CD4-positive, alpha-beta T cell treated with Interleukin-4 for 1 hour (primary cell): ENCODE data around the gene TWNK.

ENCODE experiments used
- DNase-seq, 2 donors: peaks; one replicate each; pipeline ENCODE4 v3.0.0-alpha.2; 2020 to 2022

Gene TWNK

DNA sequence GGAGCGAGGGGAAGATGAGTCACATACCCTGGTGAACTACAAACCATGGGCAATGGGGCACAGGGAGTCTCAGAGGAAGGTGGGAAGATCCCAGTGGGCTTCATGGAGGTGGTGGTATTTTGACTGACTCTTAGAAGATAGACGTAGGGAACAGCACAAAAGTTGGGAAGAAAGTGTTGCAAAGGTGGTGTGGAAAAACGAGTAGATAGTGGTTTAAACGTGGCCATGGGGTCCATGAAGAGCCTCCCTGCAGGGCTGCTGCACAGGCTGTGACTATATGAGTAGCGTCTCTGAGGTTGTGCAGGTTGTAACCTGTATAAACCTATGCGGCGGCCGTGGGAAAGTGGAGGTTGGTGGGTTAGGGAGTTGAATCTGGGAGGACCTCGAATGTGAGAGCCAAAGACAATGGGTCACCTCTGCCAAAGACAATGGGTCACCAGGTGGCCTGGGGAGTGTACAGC, 26.1 kb downstream of the TWNK start:
- DNase-seq: no peak

DNA sequence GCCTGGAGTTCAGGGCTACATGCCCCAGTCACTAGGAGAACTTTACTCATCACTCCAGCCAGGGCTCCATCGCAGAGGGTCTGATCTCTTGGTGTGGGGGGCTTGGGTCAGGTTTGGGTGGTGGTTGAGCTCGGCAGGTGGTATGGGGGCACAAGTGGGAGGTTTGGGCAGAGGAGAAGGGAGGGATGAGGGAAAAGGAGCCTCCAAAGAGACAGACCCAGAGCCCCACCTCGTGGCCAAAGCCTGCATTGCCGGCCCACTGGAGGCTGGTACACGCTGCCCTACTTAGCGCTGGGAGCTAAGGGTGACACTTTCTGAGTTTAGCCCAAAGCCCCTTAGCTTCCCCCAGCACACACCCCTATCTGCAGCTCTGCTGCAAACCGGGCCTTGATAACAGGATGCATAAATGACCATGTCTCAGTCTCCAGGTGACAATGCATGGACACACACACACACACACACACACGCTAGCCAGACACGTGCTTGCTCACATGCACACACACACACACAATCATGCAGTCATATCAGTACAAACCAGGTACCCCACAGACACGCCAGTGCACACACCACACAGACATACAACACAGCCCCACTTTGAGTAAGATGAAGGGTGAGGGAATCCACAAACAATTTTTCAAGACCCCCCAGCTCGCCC, 27.0 kb downstream of the TWNK start:
- DNase-seq: peak; percentile 73 to 77

DNA sequence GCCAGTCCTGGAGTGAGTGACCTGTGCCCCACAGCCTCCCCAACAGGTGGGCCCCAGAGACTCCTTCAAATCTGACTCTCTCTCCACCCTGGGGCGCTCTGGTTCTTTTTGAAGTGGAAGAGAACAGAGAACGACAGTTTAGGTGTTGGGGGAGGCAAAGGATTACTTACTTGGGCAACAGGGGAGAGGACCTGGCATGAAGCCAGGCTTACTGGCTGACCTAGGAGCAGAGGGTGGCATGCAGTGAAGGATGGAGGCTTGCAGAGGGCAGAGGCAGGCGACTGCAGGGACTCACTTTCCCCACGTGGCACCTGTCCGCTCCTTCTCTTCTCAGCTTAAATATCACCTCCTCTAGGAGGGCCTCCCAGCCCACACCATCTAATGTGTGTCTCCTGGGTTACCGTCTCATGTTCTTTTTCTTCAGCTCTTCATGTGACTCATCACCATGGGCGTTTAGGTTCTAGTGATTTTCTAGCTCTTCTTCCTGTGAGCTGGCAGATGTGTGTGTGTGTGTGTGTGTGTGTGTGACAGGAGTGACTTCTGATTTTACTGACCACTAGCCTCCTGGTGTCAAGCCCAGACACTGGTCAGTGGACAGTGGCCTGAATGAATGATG, 27.7 kb downstream of the TWNK start:
- DNase-seq: no peak

DNA sequence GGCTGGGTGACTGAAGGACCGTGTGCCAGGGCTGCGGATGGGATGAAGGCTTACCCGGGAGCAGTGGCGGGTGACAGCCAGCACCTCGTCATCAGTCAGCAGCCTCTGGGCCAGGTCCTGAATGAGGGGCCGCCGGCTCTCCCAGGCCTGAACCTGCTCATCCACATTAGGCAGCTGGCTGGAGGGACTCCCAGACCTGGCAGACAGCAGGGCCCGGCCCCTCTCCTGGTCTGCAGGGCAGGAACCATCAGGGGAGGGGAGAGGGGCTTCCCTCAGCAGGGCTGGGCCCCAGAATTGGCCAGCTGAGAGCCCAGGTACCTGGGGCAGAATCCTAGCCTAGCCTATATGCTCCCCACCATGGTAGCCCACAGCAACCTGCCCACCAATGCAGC, 28.2 kb downstream of the TWNK start:
- no peak for DNase-seq

DNA sequence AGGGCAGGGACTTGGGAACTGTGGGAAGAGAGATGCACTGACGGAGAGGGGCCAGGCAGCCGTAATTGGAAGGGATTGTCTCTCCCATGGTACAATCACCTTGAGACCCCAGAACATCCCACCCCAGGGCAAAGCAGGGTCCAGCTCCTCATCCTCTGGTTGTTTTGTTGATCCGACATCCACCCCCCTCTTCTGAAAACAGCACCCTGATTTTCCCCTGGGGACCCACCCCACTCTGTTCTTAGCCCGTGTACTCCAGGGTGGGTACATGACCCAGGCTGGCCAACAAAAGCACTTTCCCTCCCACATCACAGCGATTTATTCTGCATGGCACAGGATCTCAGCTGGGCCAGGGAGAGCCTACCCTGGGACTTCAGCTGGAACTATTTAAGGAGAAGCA, 29.5 kb downstream of the TWNK start:
- no peak for DNase-seq

DNA sequence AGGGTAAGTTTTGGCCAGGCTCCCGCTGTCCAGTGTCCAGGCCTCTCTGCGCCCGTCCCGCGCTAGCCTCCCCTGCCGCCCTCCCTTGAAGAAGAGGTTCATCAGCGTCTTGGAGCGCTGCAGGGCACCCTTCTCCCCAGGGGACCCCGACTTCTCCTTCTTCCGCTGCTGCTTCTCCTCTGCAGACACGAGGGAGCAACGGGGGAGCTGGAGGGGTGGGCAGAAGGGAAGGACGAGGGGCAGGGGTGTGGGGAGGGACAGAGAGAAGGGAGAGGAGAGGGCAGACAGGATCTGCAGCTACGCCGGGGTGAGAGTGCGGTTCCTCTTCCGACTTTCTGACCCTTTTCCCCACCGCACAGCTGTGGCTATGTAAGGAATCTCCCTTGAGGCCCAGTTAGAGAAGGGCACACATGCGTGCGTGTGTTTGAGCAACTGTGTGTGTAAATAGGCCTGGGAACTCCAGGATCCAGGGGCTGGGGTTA, 30.8 kb downstream of the TWNK start:
- DNase-seq: peak in 1 of 2 donors; percentile 39

DNA sequence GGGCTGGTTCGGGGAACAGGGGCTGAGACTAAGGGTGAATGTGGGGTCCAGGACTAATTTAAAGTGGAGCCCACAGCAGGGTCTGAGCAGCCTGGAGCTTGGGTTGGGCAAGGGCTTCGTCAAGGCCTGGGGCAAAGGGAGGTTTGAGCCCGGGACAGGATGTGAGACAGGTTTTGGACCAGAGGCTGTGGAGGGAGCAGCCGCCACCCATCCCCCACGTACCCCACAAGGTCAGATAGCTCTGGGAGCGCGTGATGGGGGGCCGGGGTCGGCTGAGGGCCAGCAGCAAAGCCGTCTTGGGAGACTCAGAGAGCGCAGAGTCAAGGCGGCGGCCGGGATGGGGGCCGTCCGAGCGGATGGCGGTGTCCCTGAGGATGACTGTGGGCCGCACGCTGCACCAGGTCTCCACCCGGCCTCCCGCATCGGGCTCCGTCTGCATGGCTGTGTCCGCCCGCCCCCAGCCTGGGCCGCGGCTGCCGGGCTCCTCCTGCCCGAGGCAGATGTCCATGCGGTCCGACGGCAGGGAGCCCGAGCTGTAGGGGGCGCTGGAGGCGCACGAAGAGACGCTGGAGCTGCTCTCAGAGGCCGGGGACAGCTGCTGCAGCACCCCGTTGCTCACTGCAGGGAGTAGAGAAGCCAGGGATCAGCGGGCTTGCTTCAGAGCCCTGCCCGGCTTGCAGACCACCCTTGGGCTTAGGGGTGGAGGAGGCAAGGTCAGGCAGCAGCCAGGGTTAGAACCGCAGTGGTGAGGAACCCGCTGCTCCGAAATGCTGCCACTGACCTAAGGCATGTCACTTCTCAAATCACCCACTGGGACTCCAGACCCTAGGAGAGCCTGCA, 31.5 kb downstream of the TWNK start:
- DNase-seq: peak; percentile 69

DNA sequence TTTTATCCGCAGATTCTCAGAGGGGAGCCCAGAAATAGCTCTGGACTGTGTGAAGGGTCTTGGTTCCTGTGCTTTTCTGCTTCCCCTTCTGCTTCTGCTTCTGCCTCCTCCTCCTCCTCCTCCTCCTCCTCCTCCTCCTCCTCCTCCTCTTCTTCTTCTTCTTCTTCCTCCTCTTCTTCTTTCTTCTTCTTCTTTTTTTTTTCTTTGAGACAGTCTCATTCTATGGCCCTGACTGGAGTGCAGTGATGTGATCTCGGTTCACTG, 32.0 kb downstream of the TWNK start:
- DNase-seq: no peak

DNA sequence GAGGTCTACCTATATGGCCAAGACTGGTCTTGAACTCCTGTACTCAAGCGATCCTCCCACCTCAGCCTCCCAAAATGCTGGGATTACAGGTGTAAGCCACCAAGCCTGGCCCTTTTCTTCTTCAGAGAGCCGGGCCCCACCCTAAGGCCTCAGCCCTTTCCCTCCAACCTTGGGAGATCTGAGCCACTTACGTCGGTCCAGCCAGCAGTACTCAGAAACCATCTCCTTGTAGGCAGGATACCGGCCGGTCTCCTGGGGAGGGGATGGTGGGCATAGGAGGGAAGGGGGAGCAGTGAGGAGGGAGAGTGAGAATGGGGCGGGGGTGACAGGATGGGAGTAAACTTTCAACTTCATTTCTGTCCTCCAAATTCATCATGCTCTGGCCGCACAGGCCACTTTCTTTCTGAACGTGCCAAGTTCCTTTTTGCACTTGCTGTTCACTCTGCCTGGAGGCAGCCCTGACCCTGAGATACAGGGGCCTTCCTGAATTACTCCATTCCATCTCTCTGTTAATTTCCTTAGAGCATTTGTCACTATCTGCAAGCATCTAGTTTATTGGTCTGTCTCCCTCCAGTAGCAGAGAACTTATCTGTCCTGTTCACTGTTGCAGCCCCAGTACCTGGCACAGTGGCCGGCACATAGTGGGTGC, 33.2 kb downstream of the TWNK start:
- no peak for DNase-seq

DNA sequence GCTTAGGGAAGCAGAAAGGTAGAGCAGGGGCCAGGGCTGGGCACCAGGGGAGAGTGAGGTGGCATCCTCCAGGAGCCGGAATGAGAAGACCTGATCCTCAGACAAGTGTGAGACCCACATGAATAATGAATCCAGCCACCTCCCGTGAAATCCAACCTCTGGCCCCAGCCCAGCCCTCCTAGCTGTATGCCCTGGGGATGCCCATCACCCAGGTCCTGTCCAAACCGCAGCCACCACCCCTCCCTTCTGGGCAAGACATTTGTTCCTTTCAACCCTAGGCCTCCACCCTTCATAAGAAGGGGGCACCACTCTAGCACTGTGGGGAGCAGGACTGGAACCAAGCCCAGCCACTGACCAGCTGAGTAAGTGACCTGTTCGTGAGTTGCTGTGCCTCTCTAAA, 33.9 kb downstream of the TWNK start:
- DNase-seq: no peak

DNA sequence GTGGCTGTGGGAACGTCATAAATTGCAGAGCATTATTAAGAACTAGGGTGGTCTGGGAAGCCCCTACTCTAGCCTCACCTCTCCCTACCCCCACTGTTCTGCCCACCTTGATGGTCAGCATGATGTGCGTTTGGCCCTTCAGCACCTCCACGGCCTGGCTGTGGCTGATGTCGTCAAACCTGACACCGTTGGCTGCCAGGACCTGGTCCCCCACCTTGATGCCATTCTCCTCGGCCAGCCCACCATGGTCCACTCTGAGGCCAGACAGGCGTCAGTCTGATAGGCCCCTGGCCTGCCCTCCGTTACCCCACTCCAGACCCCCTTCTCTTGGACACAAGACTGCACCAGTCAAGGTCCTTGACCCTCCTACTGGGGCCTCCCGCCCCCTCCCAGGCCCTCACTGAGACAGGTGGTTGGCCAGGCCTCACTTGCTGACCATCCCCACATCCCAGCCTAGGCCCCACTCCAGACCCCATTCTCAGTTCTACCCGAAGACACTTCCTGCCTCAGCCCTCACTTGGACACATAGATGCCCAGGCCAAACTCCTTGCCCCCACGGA, 34.4 kb downstream of the TWNK start:
- DNase-seq: no peak

DNA sequence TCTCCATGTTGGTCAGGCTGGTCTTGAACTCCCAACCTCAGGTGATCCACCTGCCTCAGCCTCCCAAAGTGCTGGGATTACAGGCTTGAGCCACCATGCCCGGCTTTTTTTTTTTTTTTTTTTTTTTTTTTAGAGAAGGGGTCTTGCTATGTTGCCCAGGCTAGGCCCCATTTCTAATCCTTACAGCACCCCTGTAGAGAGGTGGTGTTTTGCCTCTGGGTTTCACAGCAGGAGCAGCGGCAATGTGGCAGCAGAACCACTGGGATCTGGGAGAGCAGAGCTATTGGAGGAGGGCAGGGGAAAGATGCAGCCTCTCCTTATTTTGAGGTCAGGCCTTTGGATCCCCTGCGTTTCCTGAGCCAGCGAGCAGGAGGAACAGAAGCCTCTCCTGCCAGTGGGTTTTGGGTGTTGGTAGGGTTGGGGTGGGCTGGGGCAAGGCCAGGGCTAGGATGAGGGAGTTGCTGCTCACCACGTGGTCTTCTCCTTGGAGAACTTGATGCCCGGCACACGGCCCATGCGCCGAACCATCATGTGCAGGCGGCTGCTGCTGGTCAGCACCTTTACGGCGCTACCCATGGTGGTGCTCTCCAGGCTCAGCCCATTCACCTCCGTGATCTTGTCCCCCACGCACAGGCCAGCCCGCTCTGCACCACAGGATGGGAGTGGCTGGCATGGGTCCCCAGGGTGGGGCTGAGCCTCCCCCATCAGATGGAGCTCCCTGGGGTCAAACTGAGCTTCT, 35.8 kb downstream of the TWNK start:
- no peak for DNase-seq

DNA sequence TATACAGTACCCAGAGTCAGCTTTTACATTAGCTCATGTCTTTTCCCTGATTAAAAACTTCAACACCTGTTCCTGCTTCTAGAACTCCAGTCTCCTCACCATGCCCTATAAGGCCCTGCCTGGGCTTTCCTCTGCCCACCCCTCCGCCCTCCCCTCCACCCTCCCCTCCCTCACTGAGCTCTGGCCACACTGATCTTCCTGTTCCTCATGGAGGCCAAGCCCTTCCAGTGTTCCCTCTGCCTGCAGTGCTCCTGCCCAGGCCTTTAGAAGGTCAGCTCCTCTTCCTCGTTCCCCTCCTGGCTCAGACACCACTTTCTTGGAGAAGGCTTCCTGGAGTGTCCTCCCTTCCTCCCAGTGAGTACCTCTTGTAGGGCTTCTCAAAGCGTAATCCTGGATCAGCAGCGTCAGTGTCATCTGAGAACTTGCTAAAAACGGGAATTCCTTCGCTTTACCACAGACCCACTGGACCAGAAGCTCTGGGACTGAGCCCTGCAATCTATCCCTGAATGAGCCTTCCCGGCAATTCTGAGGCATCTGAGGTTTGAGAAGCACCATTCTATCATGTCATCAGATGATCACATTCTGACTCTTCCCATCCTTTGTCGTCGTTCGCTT, 39.9 kb downstream of the TWNK start:
- DNase-seq: no peak

DNA sequence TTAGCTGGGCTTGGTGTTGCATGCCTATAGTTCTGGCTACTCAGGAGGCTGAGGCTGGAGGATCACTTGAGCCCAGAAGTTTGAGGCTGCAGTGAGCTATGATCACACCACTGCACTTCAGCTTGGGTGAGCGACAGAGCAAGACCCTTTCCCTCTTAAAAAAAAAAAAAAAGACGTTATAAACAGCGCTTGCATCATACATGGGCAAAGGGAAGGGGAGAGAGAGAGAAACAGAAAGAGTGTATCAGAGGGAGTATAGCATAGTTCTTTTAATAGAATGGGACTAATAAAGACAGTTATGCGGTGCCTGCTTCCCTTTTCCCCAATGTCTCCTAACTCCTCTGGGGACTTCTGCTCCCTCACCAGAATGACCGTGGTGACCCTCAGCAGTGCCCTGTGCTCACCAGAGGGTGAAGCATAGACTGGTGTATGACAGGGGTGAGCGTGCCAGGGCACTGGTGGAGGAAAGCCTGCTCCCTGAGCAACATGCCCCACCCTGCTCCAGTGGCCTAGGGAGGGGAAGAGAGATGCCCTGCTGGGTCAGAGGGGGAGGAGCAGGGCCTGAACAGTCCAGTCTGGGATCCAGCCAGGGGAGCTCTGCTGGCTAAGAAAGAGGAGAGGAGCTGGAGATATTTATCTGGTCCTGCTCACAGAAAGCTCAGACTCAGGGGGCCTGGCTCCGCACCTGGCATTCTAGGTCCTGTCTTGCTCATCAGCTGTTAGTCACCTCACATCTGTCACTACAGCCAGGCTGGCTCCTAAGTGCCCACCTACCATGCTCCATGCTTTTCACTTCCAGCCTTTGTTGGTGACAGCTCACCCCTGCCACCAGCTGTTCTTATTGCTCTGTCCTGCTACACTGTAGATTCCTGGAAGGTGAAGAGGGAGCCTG, 41.3 kb downstream of the TWNK start:
- no peak for DNase-seq

DNA sequence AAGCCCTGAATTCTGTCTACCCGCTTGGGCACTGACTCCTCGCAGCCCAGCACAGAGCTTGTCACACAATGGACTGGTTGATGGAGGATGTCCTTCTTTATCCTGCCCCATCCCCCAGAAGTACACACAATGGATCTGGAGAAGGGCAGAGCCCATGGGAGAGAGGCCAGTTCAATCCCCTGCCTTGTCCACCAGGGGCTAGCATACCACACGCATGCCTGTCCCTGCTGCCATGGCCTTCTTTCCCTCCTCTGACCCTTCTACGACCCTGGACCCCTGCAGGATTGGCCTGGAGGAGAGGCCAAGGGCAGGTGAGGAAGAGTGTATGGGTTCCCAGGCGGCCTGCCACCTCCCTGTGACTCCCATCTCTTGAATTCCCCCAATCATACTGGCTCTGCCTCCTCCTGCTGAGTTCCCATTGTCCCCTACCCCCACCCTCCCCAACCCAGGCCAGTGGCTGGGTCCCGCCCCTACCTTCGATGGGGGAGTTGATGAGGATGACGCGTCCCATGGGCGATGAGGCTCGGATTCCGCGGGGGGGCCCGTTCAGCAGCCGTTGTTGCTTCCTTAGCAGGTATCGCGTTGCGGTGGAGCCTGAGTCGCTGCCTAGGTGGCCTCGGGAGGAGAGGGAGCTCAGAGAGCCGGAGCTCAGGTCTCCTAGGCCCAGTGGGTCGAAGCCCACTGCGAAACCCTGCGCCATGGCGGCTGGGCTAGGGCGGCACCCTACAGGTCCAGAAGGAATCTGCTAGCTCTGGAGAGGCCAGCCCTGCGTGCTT, 42.4 kb downstream of the TWNK start:
- no peak for DNase-seq

DNA sequence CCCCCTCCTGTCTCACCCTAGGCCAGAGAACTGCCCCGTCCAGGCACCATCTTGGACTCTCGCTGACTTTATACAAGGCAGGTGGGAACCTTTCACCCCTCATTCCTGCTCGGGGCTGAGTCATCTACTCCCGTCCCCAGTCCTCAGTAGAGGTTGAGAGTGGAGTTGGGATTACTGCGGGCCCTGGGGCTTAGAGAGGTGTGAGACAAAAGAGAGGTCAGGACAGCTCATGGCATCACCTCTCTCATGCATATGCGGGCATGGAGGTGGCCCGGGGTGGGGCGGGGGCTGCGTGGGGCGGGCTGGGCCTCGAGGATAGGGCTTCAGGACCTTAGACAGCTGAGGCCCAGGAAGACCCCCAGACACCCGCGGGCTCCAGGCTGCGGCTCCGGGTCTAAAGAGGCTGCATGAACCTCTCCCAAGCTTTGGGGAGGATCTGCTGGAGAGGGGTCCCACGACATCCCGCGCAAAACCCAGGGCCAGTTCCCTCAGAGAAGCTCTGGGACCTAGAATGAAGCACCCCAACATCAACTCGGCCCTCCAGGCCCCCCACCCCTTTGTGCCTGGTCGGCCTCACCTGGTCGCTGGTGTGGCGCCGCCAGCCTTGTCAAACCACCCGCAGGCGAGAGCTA, 43.3 kb downstream of the TWNK start:
- DNase-seq: no peak

DNA sequence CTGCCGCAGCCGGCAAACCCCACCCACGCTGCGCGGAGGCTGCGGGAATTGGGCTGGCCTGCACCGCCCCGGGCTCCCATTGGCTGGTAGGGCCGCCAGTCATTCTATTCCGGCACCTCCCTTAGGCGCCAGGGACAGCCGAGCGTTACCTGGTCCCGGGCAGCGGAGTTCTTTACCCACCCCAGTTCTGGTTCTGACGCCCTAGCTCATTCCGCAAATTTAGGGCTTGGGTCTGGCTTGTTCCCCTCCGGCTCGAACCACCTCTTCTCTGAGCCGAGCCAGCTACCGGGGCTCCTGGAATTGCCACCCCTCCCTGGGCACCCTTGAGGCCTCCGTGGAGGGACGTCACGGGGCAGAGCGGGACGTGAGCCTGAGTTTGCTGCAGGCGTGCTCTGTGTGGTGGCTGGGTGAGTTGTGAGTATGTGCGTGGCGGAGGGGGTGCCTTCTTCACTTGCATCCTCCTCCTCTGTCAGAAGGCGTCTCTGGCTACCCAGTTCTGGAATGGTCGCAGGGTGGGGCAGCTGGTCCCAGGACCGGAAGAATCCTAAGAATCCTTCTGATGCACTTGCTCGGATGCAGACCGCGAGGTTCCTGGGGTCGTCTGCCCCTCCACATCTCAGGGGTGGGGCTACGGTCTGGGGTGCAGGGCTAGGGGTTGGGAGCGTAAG, 43.9 kb downstream of the TWNK start, which contains the start of the genes PDZD7 and SFXN3:
Gene PDZD7 (minus strand): TSS at position 2 of the 668 bp plus-strand sequence. CDS start 910 bp downstream, outside the sequence.
Gene SFXN3 (plus strand): TSS at position 107 of the 668 bp plus-strand sequence. CDS start 3,461 bp downstream, outside the sequence.
- peak; percentile 94 to 95 for DNase-seq

DNA sequence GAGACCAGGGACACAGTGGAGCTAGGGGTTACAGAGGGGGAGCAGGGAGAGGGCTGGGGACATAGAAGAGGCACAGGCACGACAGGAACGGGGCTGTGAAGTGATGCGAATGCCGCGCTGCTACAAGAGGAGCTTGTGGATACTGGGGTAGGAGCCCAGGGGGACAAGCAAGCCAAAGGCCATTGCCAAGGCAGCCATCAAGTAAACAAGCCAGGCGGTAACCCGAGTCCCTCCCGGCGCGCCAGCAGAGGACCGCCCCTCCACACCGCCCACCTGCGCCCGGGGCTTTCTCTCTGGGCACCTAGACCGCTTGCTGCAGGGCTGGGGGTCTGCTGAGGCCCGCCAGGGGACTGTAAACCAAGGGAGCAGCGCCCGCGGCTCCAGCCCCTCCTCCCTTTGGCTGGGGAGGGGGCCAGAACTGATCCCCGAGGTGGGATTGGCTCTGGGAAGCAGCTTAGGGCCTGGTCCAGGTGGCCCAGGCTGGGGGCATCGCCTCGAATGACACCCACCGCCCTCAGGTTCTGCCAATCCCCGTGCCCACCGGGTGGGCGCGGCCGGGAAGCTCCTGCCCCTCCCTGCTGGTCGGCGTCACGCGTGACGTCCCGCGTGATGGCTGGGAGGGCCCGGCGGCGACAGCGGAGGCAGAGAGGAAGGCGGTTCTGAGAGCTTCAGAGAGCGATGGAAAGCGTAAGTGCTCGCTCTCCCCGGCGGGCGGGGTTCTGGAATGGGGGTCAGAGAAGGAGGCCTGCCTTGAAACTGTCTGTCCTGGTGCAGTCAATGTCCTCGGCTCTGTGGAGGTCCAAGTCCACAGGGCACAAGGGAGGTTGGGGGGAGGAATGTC, 44.7 kb downstream of the TWNK start:
- peak; percentile 82 to 84 for DNase-seq
